GM18499 (cell line): ENCODE measurements around the gene CCDC142.

Experiments used
- ATAC-seq: cut with Tn5 transposase; IDR thresholded peaks from one replicate; pipeline ENCODE4 v1.9.1; 2021; ENCODE audit warnings: moderate number of reproducible peaks; ENCODE audit not compliant: insufficient read depth, unreplicated experiment

CCDC142 gene

GRCh38 chr2:74426181-74426758, 56.5 kb downstream of the CCDC142 start:
- ATAC-seq, result no peak

- no peak for ATAC-seq
These were observed 57.3 kb downstream of the CCDC142 start for GRCh38 chr2:74425523-74425922.

- ATAC-seq, result no peak
These were observed 57.8 kb downstream of the CCDC142 start for GRCh38 chr2:74424995-74425406.

DNA sequence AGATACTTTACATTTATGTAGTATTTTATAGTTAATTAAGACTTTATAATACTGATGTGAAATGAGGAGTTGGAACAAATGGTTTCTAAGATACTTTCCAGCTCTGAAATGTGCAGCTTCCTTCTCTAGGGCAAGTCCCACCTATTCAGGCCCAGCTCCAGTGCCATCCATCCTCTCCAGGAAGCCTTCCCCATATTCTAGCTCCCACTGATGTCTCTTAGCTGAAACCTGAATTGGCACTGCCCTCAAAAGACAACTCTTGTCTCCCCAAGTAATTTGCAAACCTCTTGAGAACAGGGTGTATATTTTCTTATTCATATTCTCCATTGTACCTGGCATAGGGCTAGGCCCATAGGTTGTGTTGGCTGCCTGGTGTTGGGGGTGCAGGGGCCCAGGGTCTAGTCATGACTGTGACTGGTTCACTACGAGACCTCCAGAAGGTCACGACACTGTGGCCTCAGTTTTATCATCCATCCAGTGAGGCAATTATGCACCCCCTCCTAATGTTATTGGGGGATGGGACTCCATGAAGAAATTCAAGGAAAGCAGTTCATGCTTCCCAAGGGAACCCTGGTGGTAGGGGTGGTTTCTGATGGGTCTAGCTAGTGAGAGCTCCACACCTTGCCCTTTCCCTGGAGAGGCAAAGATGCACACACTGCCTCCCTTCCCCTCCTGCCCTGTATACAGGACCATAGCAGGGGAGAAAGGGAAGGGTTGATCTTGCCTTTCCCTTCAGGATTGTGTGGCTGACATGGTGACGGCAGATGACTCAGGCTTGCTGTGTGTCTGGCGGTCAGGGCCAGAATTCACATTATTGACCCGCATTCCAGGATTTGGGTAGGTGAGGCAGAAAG, 58.4 kb downstream of the CCDC142 start:
- ATAC-seq, result no peak
